ENCODE measurements around the gene SLC38A3. TPM values are rescaled to one million over a fixed set of nuclear protein-coding genes. Genes with fewer than 3 reads are reported as not detected.

The SLC38A3 gene
- total and polyA plus RNA-seq, 2 of the 8 experiments (the other 6 are each of a cell fraction or from before 2014, with no cell fraction given) = 1.2 to 3.7 TPM

DNA sequence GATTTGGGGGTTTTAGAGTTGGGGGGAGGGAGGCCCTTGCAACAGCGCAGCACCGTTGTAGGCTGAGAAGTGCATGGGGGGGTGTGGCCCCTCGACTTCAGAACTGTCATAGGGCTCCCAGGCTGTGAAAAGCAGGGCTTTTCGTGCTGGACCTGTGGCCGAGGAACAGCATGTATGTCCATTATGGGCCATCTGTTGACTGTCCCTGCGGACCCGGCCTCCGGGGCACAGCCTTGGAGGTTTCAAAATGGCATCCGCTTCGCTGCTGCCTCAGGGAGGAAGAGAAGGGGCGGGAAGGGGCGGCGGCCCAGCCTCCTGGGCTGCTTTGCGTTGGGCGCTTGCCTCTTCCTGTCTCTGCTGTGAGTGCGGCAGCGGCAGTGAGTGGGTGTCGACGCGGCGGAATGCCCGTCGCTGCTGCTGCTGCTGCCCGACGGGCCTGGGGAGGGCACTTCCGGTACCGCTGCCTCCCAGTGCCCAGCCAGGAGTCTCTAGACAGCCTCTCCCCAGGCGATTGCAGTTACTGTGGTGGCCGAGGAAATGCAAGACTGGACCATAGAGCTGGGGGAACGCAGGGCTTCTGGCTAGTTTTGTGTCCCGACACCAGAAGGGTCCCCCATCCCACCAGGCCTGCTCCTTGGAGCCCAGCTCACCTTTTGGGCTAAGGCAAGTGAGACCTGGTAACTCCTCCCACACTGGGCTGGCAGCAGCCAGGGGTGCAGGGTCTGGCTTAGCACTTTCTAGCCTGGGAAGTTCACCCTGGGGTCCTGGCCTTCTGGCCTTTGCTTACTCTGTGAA, 32.9 kb downstream of the SLC38A3 start (continued):
- TF ChIP-seq HDAC2 (IDR thresholded peaks at IDR 0.05; ENCODE audit: borderline replicate concordance in 1 of 2, low read depth in 2 of 2, low read length in 2 of 2) = no peak

All from H1 (cell line).